Neural progenitor cell (in vitro differentiated cells): Measurements from ENCODE around the gene EXPH5. TPM values are rescaled to one million over a fixed set of nuclear protein-coding genes. Genes with fewer than 3 reads are reported as not detected.

Experiments used
- DNase-seq: peaks from one replicate; pipeline ENCODE4 v3.0.0-alpha.2; 2016; ENCODE audit warnings: low spot score
- H2AFZ ChIP-seq: fragments of 200-600 bp; sonication (generic); replicated peaks from 2 replicates; pipeline ENCODE4 v1.6.1; 2016; ENCODE audit warnings: antibody characterized with exemption
- H3F3A ChIP-seq: fragments of 200-600 bp; sonication (generic); 2 replicates; pipeline ENCODE4 v1.6.1; 2016; ENCODE audit warnings: antibody characterized with exemption, low read depth
- H3K27ac ChIP-seq: fragments of 200-600 bp; sonication (generic); 2 replicates; pipeline ENCODE4 v1.5.1; 2016; ENCODE audit warnings: mild to moderate bottlenecking
- H3K27me3 ChIP-seq: fragments of 200-600 bp; sonication (generic); 2 replicates; pipeline ENCODE4 v1.6.1; 2016; ENCODE audit warnings: mild to moderate bottlenecking, moderate library complexity
- H3K36me3 ChIP-seq: fragments of 200-600 bp; sonication (generic); 2 replicates; pipeline ENCODE4 v1.5.1; 2016
- H3K4me1 ChIP-seq: fragments of 200-600 bp; sonication (generic); 2 replicates; pipeline ENCODE4 v1.6.1; 2016; ENCODE audit warnings: mixed run types
- H3K4me2 ChIP-seq: fragments of 200-600 bp; sonication (generic); 2 replicates; pipeline ENCODE4 v1.6.1; 2016
- H3K4me3 ChIP-seq: fragments of 200-600 bp; sonication (generic); 2 replicates; pipeline ENCODE4 v1.5.1; 2016
- H3K79me2 ChIP-seq: fragments of 200-600 bp; sonication (generic); 2 replicates; pipeline ENCODE4 v1.6.1; 2016; ENCODE audit warnings: low read depth
- H3K9ac ChIP-seq: fragments of 200-600 bp; sonication (generic); 2 replicates; pipeline ENCODE4 v1.6.1; 2016
- H3K9me3 ChIP-seq: fragments of 200-600 bp; sonication (generic); 2 replicates; pipeline ENCODE4 v1.5.1; 2016; ENCODE audit warnings: low read depth
- H4K20me1 ChIP-seq: fragments of 200-600 bp; sonication (generic); 2 replicates; pipeline ENCODE4 v1.6.1; 2016; ENCODE audit warnings: low read depth
- H3K27ac Mint-ChIP-seq: 3 replicates; pipeline ENCODE4 v1.8.0; 2021; ENCODE audit warnings: mixed read lengths
- H3K27me3 Mint-ChIP-seq: 2 replicates; pipeline ENCODE4 v1.8.0; 2022; ENCODE audit warnings: low read depth, mild to moderate bottlenecking, inconsistent platforms, moderate library complexity, mixed read lengths; ENCODE audit not compliant: insufficient read depth
- H3K36me3 Mint-ChIP-seq: 3 replicates; pipeline ENCODE4 v1.8.0; 2021; ENCODE audit warnings: mixed read lengths
- H3K4me1 Mint-ChIP-seq: 3 replicates; pipeline ENCODE4 v1.8.0; 2021; ENCODE audit warnings: mixed read lengths
- H3K4me3 Mint-ChIP-seq: 3 replicates; pipeline ENCODE4 v1.8.0; 2021; ENCODE audit warnings: mild to moderate bottlenecking, moderate library complexity, mixed read lengths
- H3K9me3 Mint-ChIP-seq: 3 replicates; pipeline ENCODE4 v1.8.0; 2020; ENCODE audit warnings: mixed read lengths
- CTCF ChIP-seq: fragments of 200-600 bp; sonication (generic); IDR thresholded peaks from 2 replicates; pipeline ENCODE4 v1.5.1; 2017; ENCODE audit warnings: antibody characterized with exemption, mild to moderate bottlenecking
- EZH2 ChIP-seq: fragments of 200-600 bp; sonication (generic); IDR thresholded peaks from 2 replicates; pipeline ENCODE4 v1.6.1; 2017; ENCODE audit warnings: antibody characterized with exemption, mild to moderate bottlenecking, moderate library complexity
- EZH2phosphoT487 ChIP-seq: fragments of 200-600 bp; sonication (generic); IDR thresholded peaks from 2 replicates; pipeline ENCODE4 v1.6.1; 2017; ENCODE audit warnings: antibody characterized with exemption
- total RNA-seq: library from RNA; depleted of rRNA; stranded (reverse); fragments of >200 nt; gene quantifications from 2 replicates; pipeline ENCODE4 v1.2.3, GENCODE V29; 2015; ENCODE audit warnings: low replicate concordance

The EXPH5 gene
- total RNA-seq, 1 donor from 2014 or later, result 1.4 TPM

DNA sequence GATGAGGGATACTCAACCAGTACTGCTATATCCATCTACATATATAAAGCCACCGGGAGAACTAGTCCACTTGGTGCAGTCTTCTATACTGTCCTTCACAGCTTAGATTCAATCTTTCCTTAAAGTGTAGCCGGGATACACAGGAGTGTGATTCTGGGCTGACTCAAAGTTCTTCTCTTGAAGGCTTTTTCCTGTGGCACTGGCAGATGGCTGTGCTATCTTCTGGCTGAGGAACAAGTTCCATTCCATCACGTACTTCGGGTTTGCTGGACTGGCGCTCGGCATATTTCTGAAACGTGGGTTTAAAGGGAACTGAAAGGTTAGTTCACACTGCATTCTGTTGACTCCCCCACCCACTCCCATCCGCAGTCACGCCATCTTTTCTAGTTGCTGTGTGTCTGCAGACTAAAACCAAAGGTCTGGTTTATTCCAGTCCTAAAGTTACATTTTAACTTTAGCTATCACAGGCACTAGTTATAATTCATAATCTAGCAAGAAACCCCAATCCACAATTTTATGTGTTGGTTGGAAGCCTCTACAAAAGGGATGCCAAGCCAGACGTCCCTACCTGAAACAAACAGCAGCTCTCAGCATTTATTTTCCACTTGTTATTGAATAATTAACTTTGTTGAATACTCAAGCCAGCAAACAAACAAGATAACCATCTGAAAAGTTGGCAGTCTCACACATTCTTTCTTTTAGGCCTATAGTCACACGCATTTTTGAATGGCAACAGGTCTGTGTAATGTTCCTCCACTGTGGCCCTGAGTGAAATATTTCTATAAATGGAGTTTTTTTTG is 118.7 kb downstream of the EXPH5 start:
- Histone ChIP-seq H3K9me3 (no peaks in the 10 kb centered on the region), H3K27ac (no peak overlapping the region), H3K9ac (no peak overlapping the region), H3K4me2 (no peak overlapping the region), H3F3A (no peaks in the 10 kb centered on the region), H3K4me1 (no peaks in the 10 kb centered on the region), H3K27me3 (no peaks in the 10 kb centered on the region), H3K36me3 (peaks cover 3% of the 10 kb centered on the region), H3K4me3 (no peak overlapping the region), H3K79me2 (no peaks in the 10 kb centered on the region), H2AFZ (no peak overlapping the region), H4K20me1 (no peaks in the 10 kb centered on the region)
- Mint-ChIP-seq H3K4me3 (no peak overlapping the region), H3K4me1 (no peaks in the 10 kb centered on the region), H3K36me3 (peaks cover 11% of the 10 kb centered on the region), H3K27ac (no peak overlapping the region), H3K27me3 (no peaks in the 10 kb centered on the region), H3K9me3 (no peaks in the 10 kb centered on the region)
- no peak for DNase-seq
- no peak for TF ChIP-seq CTCF
- no peak for TF ChIP-seq EZH2phosphoT487
- TF ChIP-seq EZH2, result no peak

DNA sequence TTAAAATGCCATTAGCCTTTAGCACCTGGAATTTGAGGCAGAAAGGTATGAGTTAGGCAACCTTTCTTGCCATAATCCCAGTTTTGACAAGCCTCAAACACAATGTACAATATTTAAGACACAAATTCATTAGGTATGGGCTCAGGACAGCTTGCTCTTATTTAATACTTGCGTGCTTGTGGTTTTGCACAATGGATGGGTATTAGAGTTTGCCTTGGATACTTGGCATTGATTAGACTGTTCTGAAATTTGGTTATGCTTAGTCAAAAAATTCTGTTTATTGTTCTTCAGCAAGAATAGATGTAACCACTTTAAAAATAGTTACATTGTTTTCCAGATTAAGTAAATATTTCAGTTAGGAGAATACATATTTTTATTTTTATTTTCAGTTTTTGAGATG is 120.9 kb downstream of the EXPH5 start:
- Histone ChIP-seq H3K9me3 (no peaks in the 10 kb centered on the region), H3K79me2 (no peaks in the 10 kb centered on the region), H3K4me3 (no peak overlapping the region), H3K27me3 (no peaks in the 10 kb centered on the region), H3K4me1 (no peaks in the 10 kb centered on the region), H3K36me3 (peaks cover 3% of the 10 kb centered on the region), H3F3A (no peaks in the 10 kb centered on the region), H2AFZ (no peak overlapping the region), H3K4me2 (no peak overlapping the region), H4K20me1 (no peaks in the 10 kb centered on the region), H3K27ac (no peak overlapping the region), H3K9ac (no peak overlapping the region)
- peaks cover 7% of the 10 kb centered on the region for H3K36me3 Mint-ChIP-seq
- DNase-seq, result no peak
- H3K27ac Mint-ChIP-seq, result no peak overlapping the region
- TF ChIP-seq EZH2 (no peak), CTCF (no peak), EZH2phosphoT487 (no peak)
- no peak overlapping the region for H3K4me3 Mint-ChIP-seq
- no peaks in the 10 kb centered on the region for H3K27me3 Mint-ChIP-seq
- H3K4me1 Mint-ChIP-seq, result peaks cover 5% of the 10 kb centered on the region
- no peaks in the 10 kb centered on the region for H3K9me3 Mint-ChIP-seq

- Histone ChIP-seq H3K27me3 (no peaks in the 10 kb centered on the region), H3K4me1 (no peaks in the 10 kb centered on the region), H4K20me1 (no peaks in the 10 kb centered on the region), H3K36me3 (no peaks in the 10 kb centered on the region), H3K79me2 (no peaks in the 10 kb centered on the region), H3K4me3 (no peak overlapping the region), H3K9me3 (no peaks in the 10 kb centered on the region), H3F3A (peaks cover 11% of the 10 kb centered on the region), H2AFZ (no peak overlapping the region), H3K4me2 (no peak overlapping the region), H3K9ac (no peak overlapping the region), H3K27ac (no peak overlapping the region)
- H3K27ac Mint-ChIP-seq, result no peak overlapping the region
- TF ChIP-seq EZH2phosphoT487 (no peak), EZH2 (no peak), CTCF (no peak)
- H3K4me1 Mint-ChIP-seq, result peaks cover 9% of the 10 kb centered on the region
- H3K4me3 Mint-ChIP-seq, result no peak overlapping the region
- no peaks in the 10 kb centered on the region for H3K36me3 Mint-ChIP-seq
- peaks cover 2% of the 10 kb centered on the region for H3K27me3 Mint-ChIP-seq
- DNase-seq, result no peak
- H3K9me3 Mint-ChIP-seq, result no peaks in the 10 kb centered on the region
These were observed 125.1 kb downstream of the EXPH5 start for GRCh38 chr11:108468478-108468864.
